Renal cortex interstitium (tissue), 11 donors: ENCODE results near the gene NFATC2IP. TPM values are rescaled to one million over a fixed set of nuclear protein-coding genes. Genes with fewer than 3 reads are reported as not detected.

Experiments
- DNase-seq, 11 donors: peaks; one replicate each; pipeline ENCODE4 v3.0.0-alpha.2; 2013; ENCODE audit warnings: low read depth in 9 of 11, low spot score in 4 of 11; ENCODE audit errors: extremely low read depth in 1 of 11
- polyA plus RNA-seq, 3 donors: library from polyadenylated mRNA; unstranded; fragments of 120-200 nt; gene quantifications; one replicate each; pipeline ENCODE4 v1.2.1, GENCODE V29; 2013; ENCODE audit not compliant: insufficient read length in 3 of 3

Gene NFATC2IP
- polyA plus RNA-seq, 3 donors, result 39.1 to 78.6 (median 48.2) TPM

DNA sequence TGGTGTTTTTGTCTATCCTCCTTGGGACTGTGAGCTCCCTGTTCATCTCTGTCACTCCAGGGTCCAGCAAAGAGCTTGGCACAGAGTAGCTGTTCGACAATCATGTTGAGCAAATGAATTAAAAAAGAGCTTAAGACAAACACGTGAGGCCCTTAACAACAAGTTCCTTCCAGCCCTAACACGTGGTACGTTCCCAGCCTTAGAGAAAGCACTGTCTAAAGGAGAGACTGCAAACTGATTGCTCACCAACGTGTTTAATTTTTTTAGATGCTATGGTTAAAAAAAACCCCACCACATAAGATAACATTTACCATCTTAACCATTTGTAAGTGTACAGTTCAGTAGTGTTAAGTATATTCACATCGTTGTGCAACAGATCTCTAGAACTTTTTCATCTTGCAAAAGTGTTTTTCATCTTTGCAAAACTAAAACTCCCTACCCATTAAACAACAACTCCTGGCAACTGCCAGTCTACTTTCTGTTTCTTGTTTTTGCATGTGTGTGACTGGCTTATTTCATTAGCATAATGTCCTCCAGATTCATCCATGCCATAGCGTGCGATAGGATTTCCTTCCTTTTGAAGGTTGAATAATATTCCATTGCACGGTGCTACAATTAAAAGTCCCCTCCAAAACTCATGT, 62.3 kb downstream of the NFATC2IP start:
- DNase-seq, result no peak

DNA sequence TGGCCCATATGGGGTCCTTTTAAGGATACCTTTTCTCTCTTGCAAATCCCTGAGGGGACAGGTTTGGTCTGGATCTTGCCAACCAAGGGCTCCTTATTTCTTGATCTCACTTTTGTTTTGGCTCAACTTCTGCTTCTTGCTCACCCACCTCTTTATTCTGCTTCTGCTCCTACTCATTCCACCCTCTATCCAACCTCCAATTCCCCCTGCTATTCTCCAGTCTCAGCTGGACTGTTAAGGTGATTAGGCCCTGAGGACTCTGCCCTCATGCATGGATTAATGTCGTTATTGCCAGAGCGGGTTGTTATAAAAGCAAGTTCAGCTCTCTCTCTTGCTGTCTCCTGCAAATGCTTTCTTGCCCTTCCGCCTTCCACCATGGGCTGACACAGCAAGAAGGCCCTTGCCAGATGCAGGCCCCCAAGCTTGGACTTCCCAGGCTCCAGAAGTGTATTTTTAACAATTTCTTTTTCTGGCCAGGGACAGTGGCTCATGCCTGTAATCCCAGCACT, 63.9 kb downstream of the NFATC2IP start:
- DNase-seq, result no peak

Other genes starting within 250 kb of the NFATC2IP start
- gene EIF3C, start 239.5 kb upstream of the NFATC2IP start, polyA plus RNA-seq, result 100 to 1,000 TPM; 604 to 643 (median 631) TPM
- gene NPIPB9, start 199.2 kb upstream of the NFATC2IP start, polyA plus RNA-seq, result 1 to 10 TPM; 1.3 to 2.4 (median 1.7) TPM
- gene ATXN2L, start 127.9 kb upstream of the NFATC2IP start, polyA plus RNA-seq, result 100 to 1,000 TPM in 2 of 3 donors, 10 to 100 TPM in 1; 84.8 to 148 (median 129) TPM
- 100 to 1,000 TPM; 196 to 229 (median 212) TPM for gene TUFM, start 104.6 kb upstream of the NFATC2IP start, polyA plus RNA-seq
- gene SH2B1, start 87.1 kb upstream of the NFATC2IP start, polyA plus RNA-seq, result 10 to 100 TPM; 57.3 to 84.7 (median 68.5) TPM
- gene ATP2A1, start 72.4 kb upstream of the NFATC2IP start, polyA plus RNA-seq, result 1 to 10 TPM; 4.6 to 4.9 (median 4.8) TPM
- gene RABEP2, start 25.7 kb upstream of the NFATC2IP start, polyA plus RNA-seq, result 10 to 100 TPM; 17.5 to 30.7 (median 26.0) TPM
- 1 to 10 TPM; 3.2 to 5.4 (median 4.7) TPM for gene CD19, start 19.0 kb upstream of the NFATC2IP start, polyA plus RNA-seq
- 10 to 100 TPM; 36.0 to 52.5 (median 50.9) TPM for gene SPNS1, start 23.8 kb downstream of the NFATC2IP start, polyA plus RNA-seq
- 1 to 10 TPM; 5.3 to 9.3 (median 6.7) TPM for gene LAT, start 34.1 kb downstream of the NFATC2IP start, polyA plus RNA-seq